GM12875 (cell line): ENCODE measurements around the gene ZBTB43.
"Not testable (repeated sequence)": the region's sequence is repeated elsewhere in the genome, so short reads cannot be mapped to it uniquely, and the experiment has no call there.

Experiments
- H3K4me3 ChIP-seq: one replicate; pipeline ENCODE4 v1.5.1; 2011; ENCODE audit warnings: low read depth, low read length, control low read depth
- TF ChIP-seq, protein P1 (sequence below): IDR thresholded peaks from 2 replicates; pipeline ENCODE4 v1.5.1; 2011; ENCODE audit warnings: low read depth, mild to moderate bottlenecking, control low read depth, inconsistent platforms, low read length, moderate library complexity, borderline replicate concordance; ENCODE audit not compliant: insufficient read depth

ZBTB43 gene

DNA sequence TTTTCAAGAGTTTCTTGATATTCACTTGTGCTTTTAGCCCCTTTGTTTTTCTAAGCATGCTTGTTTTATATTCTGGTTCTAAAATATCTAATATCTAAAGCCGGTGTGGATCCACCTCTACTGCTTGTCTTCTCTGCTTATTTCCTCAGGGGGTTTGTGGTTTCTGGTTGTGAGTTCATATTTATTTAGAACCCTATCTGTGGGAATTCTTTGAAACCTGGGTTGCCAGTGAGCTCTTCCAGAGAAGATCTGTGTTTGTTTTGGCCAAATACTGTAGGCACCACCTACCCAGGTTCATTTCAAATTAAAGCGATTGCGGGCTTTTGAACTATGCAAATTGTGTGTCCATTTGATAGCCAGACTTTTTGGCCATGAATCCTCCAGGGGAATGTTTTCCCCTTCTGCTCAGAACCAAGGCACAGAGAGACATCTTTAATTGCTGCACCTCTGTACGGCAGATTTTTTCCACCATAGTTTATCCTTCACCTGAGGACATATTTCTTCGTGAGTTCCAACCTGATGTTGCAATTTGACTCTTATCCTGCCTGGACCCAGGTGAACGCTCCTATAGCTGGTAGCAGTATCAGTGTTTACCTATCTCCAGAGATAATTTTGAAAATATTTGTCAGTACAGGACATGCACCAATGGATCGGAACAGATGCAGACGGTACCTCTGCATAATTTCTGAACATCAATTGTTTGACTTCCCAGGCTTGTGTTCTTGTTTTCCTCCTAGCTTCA lies 2.4 kb upstream of the ZBTB43 start:
- TF ChIP-seq, protein P1, sequence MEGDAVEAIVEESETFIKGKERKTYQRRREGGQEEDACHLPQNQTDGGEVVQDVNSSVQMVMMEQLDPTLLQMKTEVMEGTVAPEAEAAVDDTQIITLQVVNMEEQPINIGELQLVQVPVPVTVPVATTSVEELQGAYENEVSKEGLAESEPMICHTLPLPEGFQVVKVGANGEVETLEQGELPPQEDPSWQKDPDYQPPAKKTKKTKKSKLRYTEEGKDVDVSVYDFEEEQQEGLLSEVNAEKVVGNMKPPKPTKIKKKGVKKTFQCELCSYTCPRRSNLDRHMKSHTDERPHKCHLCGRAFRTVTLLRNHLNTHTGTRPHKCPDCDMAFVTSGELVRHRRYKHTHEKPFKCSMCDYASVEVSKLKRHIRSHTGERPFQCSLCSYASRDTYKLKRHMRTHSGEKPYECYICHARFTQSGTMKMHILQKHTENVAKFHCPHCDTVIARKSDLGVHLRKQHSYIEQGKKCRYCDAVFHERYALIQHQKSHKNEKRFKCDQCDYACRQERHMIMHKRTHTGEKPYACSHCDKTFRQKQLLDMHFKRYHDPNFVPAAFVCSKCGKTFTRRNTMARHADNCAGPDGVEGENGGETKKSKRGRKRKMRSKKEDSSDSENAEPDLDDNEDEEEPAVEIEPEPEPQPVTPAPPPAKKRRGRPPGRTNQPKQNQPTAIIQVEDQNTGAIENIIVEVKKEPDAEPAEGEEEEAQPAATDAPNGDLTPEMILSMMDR = no peak
- no peak overlapping the region for H3K4me3 ChIP-seq

DNA sequence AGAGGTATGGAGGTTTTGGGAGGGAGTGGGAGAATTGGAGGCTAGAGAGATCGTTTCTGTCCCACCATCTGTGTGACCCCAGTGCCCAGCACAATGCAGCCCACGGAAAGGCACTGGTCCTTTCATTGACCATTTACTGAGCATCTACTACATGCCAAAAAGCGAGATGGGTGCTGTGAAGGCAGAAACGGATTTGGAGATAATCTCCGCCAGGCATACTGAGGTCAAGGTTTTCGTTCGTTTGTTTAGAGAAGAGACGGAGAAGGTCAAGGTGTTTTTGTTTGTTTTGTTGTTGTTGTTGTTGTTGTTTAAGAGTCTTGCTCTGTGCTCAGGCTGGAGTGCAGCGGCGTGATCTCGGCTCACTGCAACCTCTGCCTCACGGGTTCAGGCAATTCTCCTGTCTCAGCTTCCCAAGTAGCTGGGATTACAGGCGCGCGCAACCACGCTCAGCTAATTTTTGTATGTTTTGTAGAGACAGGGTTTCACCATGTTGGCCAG lies 593 bp upstream of the ZBTB43 start:
- TF ChIP-seq, protein P1 = no peak
- no peak overlapping the region for H3K4me3 ChIP-seq

DNA sequence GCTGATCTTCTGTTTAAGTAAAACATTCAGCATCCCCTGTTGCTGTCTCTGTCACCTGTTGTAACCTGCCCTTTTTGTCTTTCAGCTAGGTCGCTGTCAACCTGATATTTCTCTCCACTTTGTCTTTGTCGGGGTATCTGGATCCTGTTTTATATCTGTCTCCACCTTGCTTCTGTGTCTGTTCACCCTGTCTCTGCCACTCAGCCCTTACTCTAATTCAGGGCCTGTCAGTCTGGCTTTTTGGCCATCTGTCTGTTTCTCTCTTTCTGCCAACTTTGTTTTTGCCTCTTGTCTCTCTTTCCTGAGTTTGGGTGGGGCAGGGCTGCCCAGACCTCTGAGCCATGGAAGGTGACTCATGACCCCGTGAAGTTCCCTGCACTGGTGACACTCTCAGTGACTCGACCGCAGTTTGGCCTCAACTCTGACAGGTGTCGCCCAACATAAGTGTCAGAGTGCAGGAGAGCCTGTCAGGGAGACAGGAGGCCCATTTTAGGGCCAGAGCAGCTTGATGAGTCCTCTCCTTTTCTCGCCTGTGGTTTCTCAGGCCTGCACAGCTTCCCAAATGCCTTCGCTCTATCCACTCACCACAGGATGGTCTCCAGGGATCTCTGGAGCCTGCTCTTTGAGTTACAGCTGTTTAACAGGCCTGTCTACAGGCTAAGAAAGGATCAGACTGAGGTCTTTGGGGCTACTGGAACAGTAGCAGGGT lies 868 bp downstream of the ZBTB43 start:
- peak overlapping the region; percentile 93 for H3K4me3 ChIP-seq
- TF ChIP-seq, protein P1 = no peak

DNA sequence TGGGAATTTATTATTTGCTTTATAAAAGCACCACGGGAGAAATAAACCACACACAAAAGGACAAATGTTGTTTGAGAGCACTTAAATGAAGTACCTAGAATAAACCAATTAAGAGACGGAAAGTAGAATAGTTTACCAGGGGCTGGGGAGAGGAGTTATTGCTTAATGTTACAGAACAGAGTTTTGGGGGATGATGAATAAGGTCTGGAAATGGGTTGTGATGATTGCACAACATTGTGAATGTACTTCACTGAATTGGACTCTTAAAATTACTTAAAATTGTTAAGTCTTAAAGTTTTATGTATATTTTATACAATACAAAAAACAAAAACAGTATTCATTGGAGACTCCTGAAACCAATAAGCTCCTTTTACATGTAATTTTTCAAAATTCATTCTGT lies 1.5 kb downstream of the ZBTB43 start:
- TF ChIP-seq, protein P1 = no peak
- no peak overlapping the region for H3K4me3 ChIP-seq

DNA sequence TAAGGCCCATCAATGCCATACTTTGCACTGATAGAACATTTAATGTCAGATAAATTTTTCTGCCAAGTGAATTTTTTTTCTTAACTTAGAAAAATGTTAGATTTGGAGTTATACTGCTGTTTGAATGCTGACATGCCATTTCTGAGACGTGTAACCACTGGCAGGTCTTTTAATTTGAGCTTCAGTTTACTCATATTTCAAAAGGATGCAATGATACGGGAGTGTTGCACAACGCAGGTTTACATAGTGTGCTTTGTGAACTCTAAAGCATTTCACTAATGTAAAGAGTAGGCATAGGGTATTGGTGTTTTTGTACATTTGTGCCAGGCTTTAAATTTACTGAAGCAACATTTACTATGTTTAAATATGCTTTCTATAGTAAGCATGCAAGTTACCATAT lies 4.2 kb downstream of the ZBTB43 start:
- TF ChIP-seq, protein P1 = no peak
- no peak overlapping the region for H3K4me3 ChIP-seq

DNA sequence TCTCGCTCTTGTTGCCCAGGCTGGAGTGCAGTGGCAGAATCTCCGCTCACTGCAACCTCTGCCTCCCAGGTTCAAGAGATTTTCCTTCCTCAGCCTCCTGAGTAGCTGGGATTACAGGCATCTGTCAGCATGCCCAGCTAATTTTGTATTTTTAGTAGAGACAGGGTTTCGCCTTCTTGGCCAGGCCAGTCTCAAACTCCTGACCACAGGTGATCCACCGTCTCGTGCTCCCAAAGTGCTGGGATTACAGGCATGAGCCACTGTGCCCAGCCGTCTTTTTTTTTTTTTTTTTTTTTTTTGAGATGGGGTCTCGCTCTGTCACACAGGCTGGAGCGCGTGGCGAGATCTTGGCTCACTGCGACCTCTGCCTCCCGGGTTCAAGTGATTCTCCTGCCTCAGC lies 5.4 kb downstream of the ZBTB43 start:
- H3K4me3 ChIP-seq = not testable (repeated sequence)

DNA sequence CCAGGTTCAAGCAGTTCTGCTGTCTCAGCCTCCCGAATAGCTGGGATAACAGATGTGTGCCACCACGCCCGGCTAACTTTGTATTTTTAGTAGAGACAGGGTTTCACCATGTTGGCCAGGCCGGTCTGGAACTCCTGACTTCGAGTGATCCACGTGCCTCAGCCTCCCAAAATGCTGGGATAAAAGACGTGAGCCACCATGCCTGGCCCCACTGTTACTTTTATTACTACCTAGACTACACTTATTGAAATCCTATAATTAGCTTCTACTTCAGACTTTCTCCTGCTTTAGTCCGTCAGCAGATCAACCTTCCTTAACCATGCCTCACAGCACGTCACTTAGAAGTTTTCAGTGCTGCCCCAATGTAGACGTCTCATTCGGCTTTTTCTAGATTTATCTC lies 8.2 kb downstream of the ZBTB43 start:
- TF ChIP-seq, protein P1 = no peak

More for the DNA sequence above, 8.2 kb downstream of the ZBTB43 start:
- no peak overlapping the region for H3K4me3 ChIP-seq
